HL-60 (cell line): ENCODE data around the gene CCDC51.

ENCODE experiments used
- CTCF ChIP-seq: IDR thresholded peaks from one replicate; pipeline ENCODE4 v1.5.1; 2011; ENCODE audit warnings: low read length, control low read depth, inconsistent platforms; ENCODE audit not compliant: insufficient read depth
- POLR2AphosphoS5 ChIP-seq: IDR thresholded peaks from 2 replicates; pipeline ENCODE4 v1.6.1; 2012; ENCODE audit warnings: low read depth

- TF ChIP-seq CTCF: no peak
- no peak for TF ChIP-seq POLR2AphosphoS5
These were observed 36.6 kb upstream of the CCDC51 start for GRCh38 chr3:48476426-48477053.
